Left lung (tissue), 14 donors: ENCODE data around the gene ZNF320. TPM values are rescaled to one million over a fixed set of nuclear protein-coding genes. Genes with fewer than 3 reads are reported as not detected.
A peak's percentile ranks its signal among the peaks of the same experiment; 100 is the strongest.
"Not testable (repeated sequence)": the region's sequence is repeated elsewhere in the genome, so short reads cannot be mapped to it uniquely, and the experiment has no call there.

Source experiments
- ATAC-seq: fragments of 200-7000 bp; cut with Tn5 transposase; one replicate; pipeline ENCODE4 v1.9.1; 2020; ENCODE audit warnings: moderate library complexity
- DNase-seq, 4 donors: peaks; one replicate each; pipeline ENCODE4 v3.0.0-alpha.2; 2013 to 2020
- H3K27ac ChIP-seq, 2 donors: fragments of 200-600 bp; sonication (generic) in 1 of 2; one replicate each; pipeline versions ENCODE4 v1.5.0 to v1.8.0; 2020 to 2021
- H3K27me3 ChIP-seq, 2 donors: fragments of 200-600 bp; sonication (generic) in 1 of 2; one replicate each; pipeline versions ENCODE4 v1.5.0 to v1.8.0; 2020 to 2021
- H3K36me3 ChIP-seq, 2 donors: fragments of 200-600 bp; sonication (generic) in 1 of 2; one replicate each; pipeline versions ENCODE4 v1.5.0 to v1.8.0; 2020 to 2021
- H3K4me1 ChIP-seq, 2 donors: fragments of 200-600 bp; one replicate each; pipeline ENCODE4 v1.8.0; 2021
- H3K4me3 ChIP-seq, 2 donors: fragments of 200-600 bp; sonication (generic) in 1 of 2; one replicate each; pipeline versions ENCODE4 v1.5.0 to v1.8.0; 2020 to 2021; ENCODE audit warnings: mild to moderate bottlenecking in 1 of 2
- H3K9me3 ChIP-seq, 2 donors: fragments of 200-600 bp; sonication (generic) in 1 of 2; one replicate each; pipeline versions ENCODE4 v1.5.0 to v1.8.0; 2020 to 2021
- intact Hi-C, 2 donors: fragments of 100-400 bp; cut with DNase I; formaldehyde crosslinking; loops; one replicate each; pipeline versions ENCODE4 v1.11.2 to v1.14.2; 2022
- long read RNA-seq, 12 donors: library from polyadenylated mRNA in 2 of 12; unstranded in 2 of 12; transcript quantifications; one replicate each; pipeline ENCODE4 v2.0.0 and lab custom pipeline, GENCODE V29; 2019 to 2026
- polyA plus RNA-seq, 6 donors: library from polyadenylated mRNA; unstranded; fragments of 120-200 nt; gene quantifications; one replicate each; pipeline ENCODE4 v1.2.1, GENCODE V29; 2013; ENCODE audit not compliant: insufficient read length in 6 of 6
- total RNA-seq, 2 donors: library from RNA; stranded (reverse); fragmentation: NEBNext Ultra II Directional; extraction: Animal tissue kit (Norgen Biotek cat#: 25700); gene quantifications; one replicate each; pipeline ENCODE4 v1.2.1, GENCODE V29; 2021
- TF ChIP-seq, protein P1 (sequence below), 2 donors: fragments of 200-600 bp; sonication (generic) in 1 of 2; IDR thresholded peaks; one replicate each; pipeline versions ENCODE4 v1.5.0 to v1.8.0; 2021; ENCODE audit warnings: antibody characterized with exemption in 2 of 2
- donor health status: DM: no; HTN: yes; CAD: no.
- donor health status: DM: no; HTN: no; CAD: no.

Gene ZNF320
- 10 to 100 TPM in 1 of 2 donors, 1 to 10 TPM in 1; 7.6 to 21.0 TPM for total RNA-seq
- polyA plus RNA-seq, result 10 to 100 TPM; 29.9 to 39.9 (median 34.8) TPM
- long read RNA-seq, donor 1, partial matches to known transcripts, result 0 of 1 reads
- long read RNA-seq, donor 1, other reads (novel, unspliced or antisense), result 0 of 1 reads
- long read RNA-seq, donor 2, partial matches to known transcripts, result 0 of 7 reads
- long read RNA-seq, donor 2, other reads (novel, unspliced or antisense), result 5 of 7 reads
- long read RNA-seq, donor 3, partial matches to known transcripts, result 0 of 1 reads
- long read RNA-seq, donor 3, other reads (novel, unspliced or antisense), result 0 of 1 reads
- long read RNA-seq, donor 4, result 0 reads
- long read RNA-seq, donor 5, result 0 reads
- long read RNA-seq, donor 6, result 0 reads
- long read RNA-seq, donor 7, result 0 reads
- long read RNA-seq, donor 8, partial matches to known transcripts, result 0 of 1 reads
- long read RNA-seq, donor 8, other reads (novel, unspliced or antisense), result 0 of 1 reads
- long read RNA-seq, donor 9, result 0 reads
- long read RNA-seq, donor 10, result 0 reads
- long read RNA-seq, donor 11, result 0 reads
- long read RNA-seq, donor 12, result 0 reads

DNA sequence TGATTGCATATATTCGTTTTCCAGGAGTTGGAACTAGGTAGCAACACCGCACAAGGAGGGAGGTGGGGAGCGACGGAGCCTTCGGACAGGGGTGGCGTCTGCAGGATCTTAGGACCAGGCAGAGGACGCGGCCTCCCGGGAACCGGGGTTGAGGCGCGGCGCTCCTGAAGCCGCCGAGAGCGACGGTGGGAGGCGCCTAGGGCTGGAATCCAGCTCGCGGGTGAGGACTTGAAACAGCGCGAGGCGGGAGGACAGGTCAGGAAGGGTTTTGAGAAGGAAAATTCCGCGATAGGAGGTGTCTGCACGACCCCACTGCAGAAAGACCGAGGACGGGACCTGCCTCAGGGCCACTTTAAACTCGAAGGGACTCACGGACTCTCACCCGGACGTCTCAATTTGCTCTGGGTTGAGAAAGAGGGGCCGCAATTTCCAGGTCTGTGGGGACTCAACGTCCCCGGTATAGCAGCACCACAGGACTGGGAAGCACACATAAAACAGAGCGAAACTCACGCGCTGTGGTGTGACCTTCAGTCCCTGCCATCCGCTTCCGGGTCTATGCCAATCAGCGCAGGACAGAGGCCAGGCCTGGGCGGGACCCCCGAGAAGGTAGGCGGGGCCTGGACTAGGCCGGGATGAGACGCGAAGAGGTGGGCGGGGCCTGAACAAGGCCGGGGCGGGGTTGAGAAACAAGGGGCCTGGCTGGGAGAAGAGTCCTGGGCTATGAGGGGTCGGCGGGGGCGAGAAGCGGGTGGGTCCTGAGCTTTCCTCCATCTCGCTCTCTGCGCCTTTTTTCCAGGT, at the start of gene ZNF320:
ZNF320 (minus strand) TSS at position 498 of the 798 bp plus-strand sequence. CDS start 7,380 bp downstream, outside the sequence.
- Histone ChIP-seq H3K36me3 (no peaks in the 10 kb centered on the region), H3K27me3 (no peaks in the 10 kb centered on the region), H3K4me1 (peaks cover 7 to 14% of the 10 kb centered on the region in 2 donors), H3K27ac (peak within 1 kb of the TSS; percentile 85 to 89), H3K9me3 (no peaks in the 10 kb centered on the region), H3K4me3 (peak within 1 kb of the TSS; percentile 67 to 92)
- ATAC-seq (peak; percentile 100), DNase-seq (peak; percentile 93 to 98 (median 96))
- TF ChIP-seq, protein P1, sequence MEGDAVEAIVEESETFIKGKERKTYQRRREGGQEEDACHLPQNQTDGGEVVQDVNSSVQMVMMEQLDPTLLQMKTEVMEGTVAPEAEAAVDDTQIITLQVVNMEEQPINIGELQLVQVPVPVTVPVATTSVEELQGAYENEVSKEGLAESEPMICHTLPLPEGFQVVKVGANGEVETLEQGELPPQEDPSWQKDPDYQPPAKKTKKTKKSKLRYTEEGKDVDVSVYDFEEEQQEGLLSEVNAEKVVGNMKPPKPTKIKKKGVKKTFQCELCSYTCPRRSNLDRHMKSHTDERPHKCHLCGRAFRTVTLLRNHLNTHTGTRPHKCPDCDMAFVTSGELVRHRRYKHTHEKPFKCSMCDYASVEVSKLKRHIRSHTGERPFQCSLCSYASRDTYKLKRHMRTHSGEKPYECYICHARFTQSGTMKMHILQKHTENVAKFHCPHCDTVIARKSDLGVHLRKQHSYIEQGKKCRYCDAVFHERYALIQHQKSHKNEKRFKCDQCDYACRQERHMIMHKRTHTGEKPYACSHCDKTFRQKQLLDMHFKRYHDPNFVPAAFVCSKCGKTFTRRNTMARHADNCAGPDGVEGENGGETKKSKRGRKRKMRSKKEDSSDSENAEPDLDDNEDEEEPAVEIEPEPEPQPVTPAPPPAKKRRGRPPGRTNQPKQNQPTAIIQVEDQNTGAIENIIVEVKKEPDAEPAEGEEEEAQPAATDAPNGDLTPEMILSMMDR (IDR thresholded peaks at IDR 0.05), result no peak
- intact Hi-C loops, result no loop called here

DNA sequence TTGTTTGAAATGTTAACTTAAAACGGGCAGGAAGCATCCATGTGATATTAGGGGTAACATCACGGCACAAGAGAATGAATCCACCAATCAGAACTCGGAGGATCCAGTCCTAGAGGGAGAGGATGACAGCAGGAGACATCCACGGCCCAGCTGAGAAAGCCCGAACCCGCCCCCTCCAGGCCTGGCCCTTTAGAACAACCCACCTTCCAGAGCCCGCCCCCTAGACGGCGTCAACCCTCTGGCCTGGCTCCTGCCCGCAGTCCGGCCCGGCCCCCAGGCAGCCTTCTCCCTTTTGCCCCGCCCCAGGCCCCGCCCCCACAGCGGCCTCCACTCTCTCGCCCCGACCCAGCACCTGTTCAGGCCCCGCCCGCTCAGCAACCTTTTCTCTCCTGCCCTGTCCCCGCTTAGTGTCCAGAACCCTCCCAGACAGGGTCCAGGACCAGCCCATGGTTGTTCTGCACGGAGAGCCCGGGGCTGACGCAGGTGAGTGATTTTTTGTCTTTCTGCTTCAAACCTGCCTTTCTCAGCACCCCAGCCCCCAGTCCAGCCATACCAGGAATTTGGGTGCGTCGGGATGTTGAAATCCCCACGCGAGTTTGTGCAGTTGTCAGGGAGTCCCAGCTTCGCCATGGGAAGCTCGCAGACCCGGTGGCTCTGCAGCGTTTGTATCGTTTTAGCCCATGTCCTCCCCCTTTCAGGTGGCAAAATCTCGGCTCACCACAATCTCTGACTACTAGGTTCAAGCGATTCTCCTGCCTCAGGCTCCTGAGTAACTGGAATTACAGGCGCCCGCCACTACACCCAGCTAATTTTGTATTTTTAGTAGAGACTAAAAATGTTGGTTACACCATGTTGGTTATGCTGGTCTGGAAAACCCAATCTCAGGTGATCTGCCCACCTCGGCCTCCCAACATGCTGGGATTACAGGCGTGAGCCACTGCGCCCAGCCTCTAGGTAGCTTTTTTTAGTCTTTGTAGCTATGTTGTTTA, 49.2 kb upstream of the ZNF320 start:
- intact Hi-C loops, result no loop called here
- DNase-seq (peak in 2 of 4 donors; percentile 75 to 80), ATAC-seq (peak; percentile 17)
- Histone ChIP-seq H3K27me3 (no peaks in the 10 kb centered on the region), H3K9me3 (peaks cover 12 to 68% of the 10 kb centered on the region in 2 donors), H3K27ac (no peak overlapping the region), H3K4me1 (peaks cover 0 to 8% of the 10 kb centered on the region in 2 donors), H3K4me3 (no peak overlapping the region), H3K36me3 (peaks cover 1 to 23% of the 10 kb centered on the region in 2 donors)
- TF ChIP-seq, protein P1 (IDR thresholded peaks at IDR 0.05), result no peak

DNA sequence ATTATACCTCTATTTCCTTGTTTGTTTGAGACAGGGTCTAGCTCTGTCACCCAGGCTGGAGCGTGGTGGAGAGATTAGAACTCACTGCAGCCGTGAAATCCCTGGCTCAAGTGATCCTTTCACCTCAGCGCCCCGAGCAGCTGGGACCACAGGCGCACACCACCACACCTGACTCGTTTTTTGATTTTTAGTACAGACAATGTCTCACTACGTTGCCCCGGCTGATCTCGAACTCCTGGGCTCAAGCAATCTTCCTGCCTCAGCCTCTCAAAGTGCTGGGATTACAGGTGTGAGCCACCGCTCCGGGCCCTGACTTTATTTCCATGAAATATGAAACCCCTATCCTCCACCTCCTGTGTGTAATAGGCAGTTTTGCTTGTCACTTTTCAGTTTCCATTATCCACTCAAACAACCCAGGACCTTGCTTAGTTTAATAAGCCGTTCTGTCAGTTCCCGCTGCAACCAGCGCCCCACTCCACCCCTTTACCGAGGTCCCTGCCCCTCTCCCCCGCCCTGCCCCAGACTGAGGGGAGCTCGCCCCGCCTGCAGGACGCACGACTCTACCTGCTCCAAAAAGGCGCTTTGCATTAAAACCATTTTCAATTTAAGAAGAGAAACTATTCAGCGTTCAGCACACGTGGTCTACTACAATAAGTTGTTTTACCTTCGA, 48.4 kb upstream of the ZNF320 start:
- TF ChIP-seq, protein P1 (IDR thresholded peaks at IDR 0.05), result no peak
- Histone ChIP-seq H3K27ac (no peak overlapping the region), H3K27me3 (no peaks in the 10 kb centered on the region), H3K4me3 (no peak overlapping the region), H3K9me3 (peaks cover 12 to 60% of the 10 kb centered on the region in 2 donors), H3K4me1 (peaks cover 0 to 16% of the 10 kb centered on the region in 2 donors), H3K36me3 (peaks cover 0 to 15% of the 10 kb centered on the region in 2 donors)
- intact Hi-C loops, result no loop called here
- DNase-seq (peak in 1 of 4 donors; percentile 16), ATAC-seq (no peak)

DNA sequence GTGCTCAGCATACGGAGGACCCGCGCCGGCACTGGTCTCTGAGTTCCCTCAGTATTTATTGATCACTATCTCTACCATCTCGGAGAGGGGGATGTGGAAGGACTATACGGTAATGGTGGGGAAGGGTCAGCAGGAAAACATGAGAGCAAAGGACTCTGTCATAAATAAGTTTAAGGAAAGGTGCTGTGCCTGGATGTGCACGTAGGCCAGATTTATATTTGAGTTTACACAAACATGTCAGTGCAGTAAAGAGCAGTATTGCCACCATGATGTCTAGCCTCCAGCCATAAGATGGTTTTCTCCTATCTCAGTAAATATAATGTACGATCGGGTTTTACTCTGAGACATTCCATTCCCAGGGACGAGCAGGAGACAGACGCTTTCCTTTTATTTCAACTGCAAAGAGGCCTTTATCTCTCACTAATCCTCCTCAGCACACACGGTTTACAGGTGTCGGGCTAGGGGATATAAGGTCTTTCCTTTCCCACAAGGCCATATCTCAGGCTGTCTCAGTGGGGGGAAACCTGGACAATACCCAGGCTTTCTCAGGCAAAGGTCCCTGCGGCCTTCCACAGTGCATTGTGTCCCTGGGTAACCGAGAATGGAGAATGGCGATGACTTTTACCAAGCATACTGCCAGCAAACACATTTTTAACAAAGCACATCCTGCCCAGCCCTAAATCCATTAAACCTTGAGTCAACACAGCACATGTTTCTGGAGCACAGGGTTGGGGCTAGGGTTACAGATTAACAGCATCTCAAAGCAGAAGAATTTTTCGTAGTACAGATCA, 47.5 kb upstream of the ZNF320 start:
- DNase-seq, result peak in 1 of 4 donors; percentile 27
- ATAC-seq, H3K27me3 ChIP-seq, intact Hi-C loops, H3K36me3 ChIP-seq, H3K4me3 ChIP-seq, H3K27ac ChIP-seq: not testable (repeated sequence)
- H3K4me1 ChIP-seq, result peaks cover 0 to 23% of the 10 kb centered on the region in 2 donors
- H3K9me3 ChIP-seq, result peaks cover 10 to 51% of the 10 kb centered on the region in 2 donors
